Thyroid gland (tissue), 4 donors: ENCODE results near the gene JMJD6.

ENCODE experiments used
- POLR2A ChIP-seq, 2 donors: fragments of 450-650 bp; IDR thresholded peaks; one replicate each; pipeline ENCODE4 v1.6.1; 2017; ENCODE audit warnings: antibody characterized with exemption in 2 of 2, mild to moderate bottlenecking in 2 of 2, moderate library complexity in 1 of 2
- TF ChIP-seq, protein P1 (sequence below), 6 experiments: fragments of 200-600 bp in 3 of 6; fragments of 450-650 bp in 3 of 6; sonication (generic) in 3 of 6; IDR thresholded peaks; one replicate each; pipeline ENCODE4 v1.5.1; 2016 to 2019; ENCODE audit warnings: antibody characterized with exemption in 6 of 6, mild to moderate bottlenecking in 2 of 6, inconsistent platforms in 1 of 6, moderate library complexity in 1 of 6

DNA sequence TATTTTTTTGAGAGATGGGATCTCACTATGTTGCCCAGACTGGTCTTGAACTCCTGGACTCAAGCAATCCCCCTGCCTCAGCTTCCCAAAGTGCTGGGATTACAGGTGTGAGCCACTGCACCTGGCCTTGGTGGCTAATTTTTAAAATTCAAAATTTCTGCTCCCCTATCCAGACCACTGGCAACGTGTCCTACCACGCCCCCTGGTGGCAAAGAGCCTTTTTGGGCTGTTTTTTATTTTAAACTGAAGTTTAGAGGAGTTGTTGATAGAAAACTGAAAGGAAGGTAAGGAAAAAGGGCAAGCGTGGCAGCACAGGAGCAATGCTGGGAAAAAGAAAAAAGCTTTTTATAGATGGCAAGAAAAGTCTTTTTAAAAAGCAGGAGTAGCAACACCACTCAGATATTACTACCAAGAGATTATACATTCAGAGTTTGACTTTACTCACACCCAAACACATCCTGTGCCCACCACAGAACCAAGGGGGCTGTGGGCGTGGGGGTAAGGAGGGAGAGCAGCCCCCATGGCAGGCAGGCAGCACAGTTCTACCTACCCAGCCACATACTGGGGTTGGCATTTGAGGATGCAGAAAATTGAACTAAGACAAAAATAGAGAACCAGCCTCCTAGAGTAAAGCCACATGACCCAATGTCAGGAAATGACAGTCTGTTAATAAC, 11.4 kb downstream of the JMJD6 start:
- no peak for TF ChIP-seq POLR2A (IDR thresholded peaks at IDR 0.05)
- TF ChIP-seq, protein P1, sequence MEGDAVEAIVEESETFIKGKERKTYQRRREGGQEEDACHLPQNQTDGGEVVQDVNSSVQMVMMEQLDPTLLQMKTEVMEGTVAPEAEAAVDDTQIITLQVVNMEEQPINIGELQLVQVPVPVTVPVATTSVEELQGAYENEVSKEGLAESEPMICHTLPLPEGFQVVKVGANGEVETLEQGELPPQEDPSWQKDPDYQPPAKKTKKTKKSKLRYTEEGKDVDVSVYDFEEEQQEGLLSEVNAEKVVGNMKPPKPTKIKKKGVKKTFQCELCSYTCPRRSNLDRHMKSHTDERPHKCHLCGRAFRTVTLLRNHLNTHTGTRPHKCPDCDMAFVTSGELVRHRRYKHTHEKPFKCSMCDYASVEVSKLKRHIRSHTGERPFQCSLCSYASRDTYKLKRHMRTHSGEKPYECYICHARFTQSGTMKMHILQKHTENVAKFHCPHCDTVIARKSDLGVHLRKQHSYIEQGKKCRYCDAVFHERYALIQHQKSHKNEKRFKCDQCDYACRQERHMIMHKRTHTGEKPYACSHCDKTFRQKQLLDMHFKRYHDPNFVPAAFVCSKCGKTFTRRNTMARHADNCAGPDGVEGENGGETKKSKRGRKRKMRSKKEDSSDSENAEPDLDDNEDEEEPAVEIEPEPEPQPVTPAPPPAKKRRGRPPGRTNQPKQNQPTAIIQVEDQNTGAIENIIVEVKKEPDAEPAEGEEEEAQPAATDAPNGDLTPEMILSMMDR (IDR thresholded peaks at IDR 0.05): peak; percentile 71 to 84 (median 78)
